HepG2 (cell line): ENCODE results near the gene UACA. TPM values are rescaled to one million over a fixed set of nuclear protein-coding genes. Genes with fewer than 3 reads are reported as not detected.

ENCODE experiments used
- polyA plus RNA-seq, 8 experiments: library from polyadenylated mRNA; depleted of rRNA in 3 of 8; stranded (reverse) in 7 of 8; unstranded in 1 of 8; fragments of >200 nt; fragmentation: Illumina TruSeq in 4 of 8; extraction: Trizol in 4 of 8; gene quantifications; 2 replicates each; pipeline versions ENCODE4 v1.2.1 to v1.2.3, GENCODE V29; 2011 to 2016; ENCODE audit warnings: low read depth in 4 of 8, missing spikeins in 1 of 8, mixed read lengths in 1 of 8; ENCODE audit not compliant: insufficient read depth in 1 of 8
- total RNA-seq, 5 experiments: library from RNA; depleted of rRNA; stranded (reverse); fragments of >200 nt; fragmentation: Illumina TruSeq; extraction: Trizol; gene quantifications; 2 replicates each; pipeline ENCODE4 v1.2.3, GENCODE V29; 2016; ENCODE audit warnings: low read depth in 1 of 5
- TF ChIP-seq, protein P1 (sequence below): IDR thresholded peaks from 2 replicates; pipeline ENCODE4 v1.6.1; 2018; ENCODE audit warnings: missing genetic modification reagents
- TF ChIP-seq, protein P2 (sequence below): IDR thresholded peaks from 2 replicates; pipeline ENCODE4 v1.6.1; 2012; ENCODE audit warnings: low read length, improper control_type of control experiment

Gene UACA
- total and polyA plus RNA-seq, 2 of the 13 experiments (the other 11 are each of a cell fraction or from before 2014, with no cell fraction given): 17.8 to 39.2 TPM

DNA sequence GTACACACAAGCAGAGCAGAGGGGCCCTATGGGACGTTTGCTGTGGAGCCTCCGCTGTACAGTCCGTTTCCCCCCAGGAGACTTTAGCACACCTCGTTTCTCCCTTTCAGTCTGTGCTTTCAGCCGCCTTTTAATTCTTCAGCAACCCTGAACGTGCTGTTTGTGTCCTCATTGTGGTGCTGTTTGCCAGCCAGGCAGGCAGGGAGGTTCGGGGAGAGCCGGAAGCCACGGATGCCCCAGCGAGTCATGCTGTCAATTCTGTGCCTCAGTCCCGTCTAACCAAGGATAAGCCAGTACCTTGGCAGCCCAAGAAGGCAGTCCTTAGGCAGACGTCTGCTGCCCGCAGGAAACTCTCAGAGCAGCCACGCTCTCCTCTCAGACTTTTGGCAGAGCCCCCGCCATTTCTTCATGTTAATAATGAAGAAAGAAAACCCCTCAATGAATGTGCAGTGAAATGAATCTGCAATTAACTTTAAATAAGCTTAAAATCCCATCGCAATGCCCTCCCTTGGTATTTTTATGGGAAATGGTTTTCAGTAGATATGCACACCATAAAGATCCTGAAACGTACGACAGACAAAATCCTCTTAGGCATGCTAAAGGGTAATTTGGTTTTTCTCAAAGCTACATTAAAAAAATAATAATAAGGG lies 158.6 kb downstream of the UACA start (continued):
- TF ChIP-seq, protein P1, sequence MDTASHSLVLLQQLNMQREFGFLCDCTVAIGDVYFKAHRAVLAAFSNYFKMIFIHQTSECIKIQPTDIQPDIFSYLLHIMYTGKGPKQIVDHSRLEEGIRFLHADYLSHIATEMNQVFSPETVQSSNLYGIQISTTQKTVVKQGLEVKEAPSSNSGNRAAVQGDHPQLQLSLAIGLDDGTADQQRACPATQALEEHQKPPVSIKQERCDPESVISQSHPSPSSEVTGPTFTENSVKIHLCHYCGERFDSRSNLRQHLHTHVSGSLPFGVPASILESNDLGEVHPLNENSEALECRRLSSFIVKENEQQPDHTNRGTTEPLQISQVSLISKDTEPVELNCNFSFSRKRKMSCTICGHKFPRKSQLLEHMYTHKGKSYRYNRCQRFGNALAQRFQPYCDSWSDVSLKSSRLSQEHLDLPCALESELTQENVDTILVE (CRISPR knock-in tag): no peak
- TF ChIP-seq, protein P2, sequence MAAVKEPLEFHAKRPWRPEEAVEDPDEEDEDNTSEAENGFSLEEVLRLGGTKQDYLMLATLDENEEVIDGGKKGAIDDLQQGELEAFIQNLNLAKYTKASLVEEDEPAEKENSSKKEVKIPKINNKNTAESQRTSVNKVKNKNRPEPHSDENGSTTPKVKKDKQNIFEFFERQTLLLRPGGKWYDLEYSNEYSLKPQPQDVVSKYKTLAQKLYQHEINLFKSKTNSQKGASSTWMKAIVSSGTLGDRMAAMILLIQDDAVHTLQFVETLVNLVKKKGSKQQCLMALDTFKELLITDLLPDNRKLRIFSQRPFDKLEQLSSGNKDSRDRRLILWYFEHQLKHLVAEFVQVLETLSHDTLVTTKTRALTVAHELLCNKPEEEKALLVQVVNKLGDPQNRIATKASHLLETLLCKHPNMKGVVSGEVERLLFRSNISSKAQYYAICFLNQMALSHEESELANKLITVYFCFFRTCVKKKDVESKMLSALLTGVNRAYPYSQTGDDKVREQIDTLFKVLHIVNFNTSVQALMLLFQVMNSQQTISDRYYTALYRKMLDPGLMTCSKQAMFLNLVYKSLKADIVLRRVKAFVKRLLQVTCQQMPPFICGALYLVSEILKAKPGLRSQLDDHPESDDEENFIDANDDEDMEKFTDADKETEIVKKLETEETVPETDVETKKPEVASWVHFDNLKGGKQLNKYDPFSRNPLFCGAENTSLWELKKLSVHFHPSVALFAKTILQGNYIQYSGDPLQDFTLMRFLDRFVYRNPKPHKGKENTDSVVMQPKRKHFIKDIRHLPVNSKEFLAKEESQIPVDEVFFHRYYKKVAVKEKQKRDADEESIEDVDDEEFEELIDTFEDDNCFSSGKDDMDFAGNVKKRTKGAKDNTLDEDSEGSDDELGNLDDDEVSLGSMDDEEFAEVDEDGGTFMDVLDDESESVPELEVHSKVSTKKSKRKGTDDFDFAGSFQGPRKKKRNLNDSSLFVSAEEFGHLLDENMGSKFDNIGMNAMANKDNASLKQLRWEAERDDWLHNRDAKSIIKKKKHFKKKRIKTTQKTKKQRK: no peak

Other genes starting within 250 kb of the UACA start
- 2.9 and 3.0 TPM in 2 replicates for gene LARP6, start 90.6 kb upstream of the UACA start, total RNA-seq (2016; rRNA removed; fragmentation: Illumina TruSeq; extraction: Trizol)
- gene LARP6, start 90.6 kb upstream of the UACA start, polyA plus RNA-seq (2011; rRNA removed): 8.2 and 9.7 TPM in 2 replicates
- 0.64 and 0.66 TPM in 2 replicates for gene THAP10, start 128.9 kb upstream of the UACA start, total RNA-seq (2016; rRNA removed; fragmentation: Illumina TruSeq; extraction: Trizol)
- gene THAP10, start 128.9 kb upstream of the UACA start, polyA plus RNA-seq (2011; rRNA removed): 0.46 and 0.69 TPM in 2 replicates
- gene LRRC49, start 129.3 kb upstream of the UACA start, total RNA-seq (2016; rRNA removed; fragmentation: Illumina TruSeq; extraction: Trizol): 1.00 and 2.0 TPM in 2 replicates
- gene LRRC49, start 129.3 kb upstream of the UACA start, polyA plus RNA-seq (2011; rRNA removed): 0.42 and 0.57 TPM in 2 replicates